ENCODE results near the gene PPP2R5D.
"Not testable (repeated sequence)": the region's sequence is repeated elsewhere in the genome, so short reads cannot be mapped to it uniquely, and the experiment has no call there.

The PPP2R5D gene

DNA sequence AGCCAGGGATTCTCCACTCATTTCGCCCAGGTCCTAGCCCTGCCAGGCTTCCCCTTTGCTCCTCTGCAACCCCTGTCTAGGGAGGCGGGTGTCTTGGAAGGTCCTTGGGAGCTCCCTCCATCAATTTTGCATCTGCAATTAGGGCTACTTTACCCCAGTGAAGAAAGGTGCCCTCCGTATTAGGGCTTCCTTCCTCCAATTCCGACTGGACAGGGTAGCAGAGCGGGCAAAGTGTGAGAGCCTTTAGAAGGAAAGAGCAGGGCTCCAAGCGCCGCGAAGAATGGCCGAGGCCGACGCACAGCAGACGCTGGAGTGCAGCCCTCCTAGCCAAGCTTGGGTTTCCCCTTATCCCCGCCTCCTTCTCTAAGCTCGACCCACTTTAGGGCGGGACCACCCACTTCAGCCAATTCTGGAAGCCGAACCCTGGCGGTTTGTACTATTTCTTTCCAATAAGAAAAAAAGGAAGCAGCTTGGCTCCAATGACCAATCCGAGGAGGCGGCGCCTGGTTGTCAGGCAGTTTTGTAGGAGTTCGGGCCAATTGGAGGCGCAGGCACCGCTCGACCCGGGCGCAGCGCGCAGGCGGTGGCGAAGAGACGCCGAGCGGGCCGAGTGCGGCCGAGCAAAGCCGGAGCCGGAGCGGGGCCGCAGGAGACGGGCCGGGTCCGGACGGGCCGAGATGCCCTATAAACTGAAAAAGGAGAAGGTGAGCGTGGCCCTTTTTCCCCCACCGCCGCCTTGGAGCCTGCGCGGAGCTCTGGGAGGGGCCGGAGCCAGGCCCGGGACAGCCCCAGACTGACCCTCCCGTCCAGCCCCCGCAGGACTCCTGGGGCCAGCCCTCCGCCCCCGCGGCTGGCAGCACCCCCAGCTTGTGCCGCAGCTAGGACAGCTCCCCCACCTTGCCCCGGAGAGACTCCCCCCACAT, at the start of gene PPP2R5D:
Gene PPP2R5D, plus strand, starts transcription at position 570 of the 923 bp plus-strand sequence. Its CDS starts 108 bp downstream, at position 678.
- peak; percentile 99 for DNase-seq

GRCh38 chr6:42935322-42935721, 49.0 kb upstream of the PPP2R5D start:
- DNase-seq = no peak

DNA sequence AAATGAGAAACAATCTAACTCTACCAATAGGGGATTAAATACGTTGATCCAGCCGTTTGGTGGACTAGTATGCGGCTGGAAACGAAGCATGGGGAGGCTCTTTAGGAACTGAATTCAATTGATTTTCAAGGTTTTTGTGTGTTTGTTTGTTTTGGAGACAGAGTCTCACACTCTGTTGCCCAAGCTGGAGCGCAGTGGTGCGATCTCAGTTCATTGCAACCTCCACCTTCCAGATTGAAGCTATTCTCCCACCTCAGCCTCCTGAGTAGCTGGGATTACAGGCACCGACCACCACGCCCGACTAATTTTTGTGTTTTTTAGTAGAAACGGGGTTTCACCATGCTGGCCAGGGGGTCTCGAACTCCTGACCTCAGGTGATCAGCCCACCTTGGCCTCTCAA, 48.0 kb upstream of the PPP2R5D start:
- no peak for DNase-seq

DNA sequence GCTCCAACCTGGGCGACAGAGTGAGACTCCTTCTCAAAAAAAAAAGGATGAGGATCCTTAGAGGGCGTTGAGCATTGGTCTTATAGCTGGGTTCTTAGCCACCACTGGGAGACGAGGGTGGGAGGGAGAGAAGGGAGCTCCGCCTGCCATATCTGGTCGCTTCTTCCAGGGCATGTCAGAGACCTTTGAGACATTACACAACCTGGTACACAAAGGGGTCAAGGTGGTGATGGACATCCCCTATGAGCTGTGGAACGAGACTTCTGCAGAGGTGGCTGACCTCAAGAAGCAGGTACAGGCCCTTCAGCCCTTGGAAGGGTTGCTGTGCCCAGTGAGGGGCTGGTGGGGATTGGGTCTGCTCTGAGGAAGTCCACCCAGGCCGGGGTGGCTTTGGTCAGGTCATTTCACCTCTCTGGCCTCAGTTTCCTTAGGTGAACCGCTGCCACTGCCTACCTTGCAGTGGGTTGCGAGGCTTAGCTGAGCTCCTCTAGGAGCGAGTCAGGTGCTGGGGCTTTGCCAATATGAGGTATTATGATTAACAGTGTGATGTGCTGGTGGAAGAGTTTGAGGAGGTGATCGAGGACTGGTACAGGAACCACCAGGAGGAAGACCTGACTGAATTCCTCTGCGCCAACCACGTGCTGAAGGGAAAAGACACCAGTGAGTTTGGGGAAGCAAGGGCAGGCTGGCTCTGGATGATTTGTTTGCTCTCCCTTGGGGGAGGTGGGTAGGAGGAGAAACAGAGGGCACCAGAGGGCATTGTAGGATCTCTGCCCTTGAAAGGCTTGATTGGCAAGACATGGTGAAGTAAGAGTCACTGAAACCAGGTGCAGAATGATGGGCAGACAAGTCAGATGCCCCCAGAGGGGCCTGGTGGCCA, 46.6 kb upstream of the PPP2R5D start:
- no peak for DNase-seq

DNA sequence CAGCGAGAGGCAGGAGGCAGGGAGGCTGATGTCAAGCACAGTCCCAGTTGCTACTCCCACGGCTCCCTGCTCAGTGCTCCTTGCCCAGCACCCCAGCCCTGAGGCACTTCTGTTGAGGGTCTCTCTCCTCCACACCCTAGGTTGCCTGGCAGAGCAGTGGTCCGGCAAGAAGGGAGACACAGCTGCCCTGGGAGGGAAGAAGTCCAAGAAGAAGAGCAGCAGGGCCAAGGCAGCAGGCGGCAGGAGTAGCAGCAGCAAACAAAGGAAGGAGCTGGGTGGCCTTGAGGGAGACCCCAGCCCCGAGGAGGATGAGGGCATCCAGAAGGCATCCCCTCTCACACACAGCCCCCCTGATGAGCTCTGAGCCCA, 46.0 kb upstream of the PPP2R5D start:
- DNase-seq = no peak

- DNase-seq = no peak
These were observed 45.2 kb upstream of the PPP2R5D start for GRCh38 chr6:42938987-42939809.

- DNase-seq = no peak
These were observed 44.6 kb upstream of the PPP2R5D start for GRCh38 chr6:42939810-42940167.

GRCh38 chr6:42940493-42941045, 43.8 kb upstream of the PPP2R5D start:
- no peak for DNase-seq

DNA sequence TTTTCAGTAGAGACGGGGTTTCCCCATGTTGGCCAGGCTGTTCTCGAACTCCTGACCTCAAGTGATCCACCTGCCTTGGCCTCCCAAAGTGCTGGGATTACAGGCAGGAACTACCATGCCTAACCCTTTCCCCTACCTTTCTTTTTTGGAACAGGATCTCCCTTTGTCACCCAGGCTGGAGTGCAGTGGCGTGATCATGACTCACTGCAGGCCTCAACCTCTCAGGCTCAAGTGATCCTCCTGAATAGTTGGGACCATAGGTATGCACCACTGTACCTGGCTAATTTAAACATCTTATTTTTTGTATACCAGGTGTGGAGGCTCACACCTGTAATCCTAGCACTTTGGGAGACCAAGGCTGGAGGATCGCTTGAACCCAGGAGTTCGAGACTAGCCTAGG, 43.0 kb upstream of the PPP2R5D start:
- not testable (repeated sequence) for DNase-seq

GRCh38 chr6:42942444-42942843, 41.9 kb upstream of the PPP2R5D start:
- DNase-seq = no peak

- no peak for DNase-seq
These were observed 36.4 kb upstream of the PPP2R5D start for GRCh38 chr6:42947950-42948349.

DNA sequence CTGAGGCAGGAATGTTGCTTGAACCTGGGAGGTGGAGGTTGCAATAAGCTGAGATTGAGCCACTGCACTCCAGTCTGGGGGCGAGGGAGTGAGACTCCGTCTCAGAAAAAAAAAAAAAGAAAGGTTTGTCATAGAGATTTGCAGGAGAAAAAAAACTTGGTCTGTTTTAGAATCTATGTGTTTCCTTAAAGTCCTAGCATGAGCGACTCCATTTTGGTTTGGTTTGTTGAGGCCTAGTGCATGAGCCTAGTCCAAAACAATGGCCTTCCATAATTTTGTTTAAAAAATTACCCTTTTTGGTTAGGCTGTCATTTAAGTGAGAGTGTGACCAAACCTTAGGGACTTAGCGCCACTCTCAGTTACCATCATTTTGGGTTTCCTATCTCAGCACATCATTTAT, 32.0 kb upstream of the PPP2R5D start:
- DNase-seq = no peak

GRCh38 chr6:42954405-42954804, 30.0 kb upstream of the PPP2R5D start:
- DNase-seq = not testable (repeated sequence)

DNA sequence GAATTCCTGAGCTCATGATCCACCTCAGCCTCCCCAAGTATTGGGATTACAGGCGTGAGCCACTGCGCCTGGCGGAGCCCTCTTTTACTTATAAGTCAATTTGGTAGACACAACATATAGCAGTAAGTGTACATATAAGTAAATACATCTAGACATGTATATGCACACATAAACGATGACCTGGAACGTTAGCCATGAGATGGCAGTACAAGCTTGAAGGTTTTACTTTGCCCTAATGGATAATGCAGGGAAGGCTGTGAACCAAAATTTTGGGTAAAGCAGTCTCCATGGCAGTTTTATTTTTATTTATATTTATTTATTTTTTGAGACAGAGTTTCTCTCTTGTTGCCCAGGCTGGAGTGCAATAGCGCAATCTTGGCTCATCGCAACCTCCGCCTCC, 26.2 kb upstream of the PPP2R5D start:
- no peak for DNase-seq

DNA sequence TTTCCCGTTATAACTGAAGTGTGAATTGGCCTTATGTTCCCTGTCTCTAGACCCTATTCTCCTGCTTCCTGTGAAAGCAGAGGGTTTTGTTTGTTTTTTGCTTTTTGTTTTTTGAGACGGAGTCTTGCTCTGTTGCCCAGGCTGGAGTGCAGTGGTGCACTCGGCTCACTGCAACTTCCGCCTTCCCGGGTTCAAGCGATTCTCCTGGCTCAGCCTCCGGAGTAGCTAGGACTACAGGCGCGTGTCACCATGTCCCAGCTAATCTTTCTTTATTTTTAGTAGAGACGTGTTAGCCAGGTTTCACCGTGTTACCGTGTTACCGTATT, 24.5 kb upstream of the PPP2R5D start:
- no peak for DNase-seq

- DNase-seq = no peak
These were observed 23.9 kb upstream of the PPP2R5D start, which contains the start of gene GNMT for GRCh38 chr6:42960243-42961019. GNMT (plus strand) TSS chr6:42960754; CDS start chr6:42960768, 14 bp downstream.

GRCh38 chr6:42961020-42961470, 23.3 kb upstream of the PPP2R5D start:
- DNase-seq = no peak

DNA sequence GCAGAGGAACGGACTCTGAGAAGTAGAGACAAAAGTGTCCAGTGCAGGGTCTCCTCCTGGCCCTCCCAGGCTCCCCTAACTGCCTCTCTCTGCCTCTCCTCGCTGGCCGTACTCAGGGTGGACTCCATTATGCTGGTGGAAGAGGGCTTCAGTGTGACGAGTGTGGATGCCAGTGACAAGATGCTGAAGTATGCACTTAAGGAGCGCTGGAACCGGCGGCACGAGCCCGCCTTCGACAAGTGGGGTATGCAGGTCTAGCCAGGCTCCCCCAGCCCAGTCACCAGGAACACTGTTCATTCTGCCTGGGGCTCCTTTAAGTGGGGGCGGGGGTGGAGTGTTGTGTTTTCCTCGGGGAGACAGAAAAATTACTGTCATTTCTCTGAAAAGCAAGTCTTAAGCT, 22.3 kb upstream of the PPP2R5D start:
- DNase-seq = no peak

- no peak for DNase-seq
These were observed 21.7 kb upstream of the PPP2R5D start for GRCh38 chr6:42962502-42963178.

DNA sequence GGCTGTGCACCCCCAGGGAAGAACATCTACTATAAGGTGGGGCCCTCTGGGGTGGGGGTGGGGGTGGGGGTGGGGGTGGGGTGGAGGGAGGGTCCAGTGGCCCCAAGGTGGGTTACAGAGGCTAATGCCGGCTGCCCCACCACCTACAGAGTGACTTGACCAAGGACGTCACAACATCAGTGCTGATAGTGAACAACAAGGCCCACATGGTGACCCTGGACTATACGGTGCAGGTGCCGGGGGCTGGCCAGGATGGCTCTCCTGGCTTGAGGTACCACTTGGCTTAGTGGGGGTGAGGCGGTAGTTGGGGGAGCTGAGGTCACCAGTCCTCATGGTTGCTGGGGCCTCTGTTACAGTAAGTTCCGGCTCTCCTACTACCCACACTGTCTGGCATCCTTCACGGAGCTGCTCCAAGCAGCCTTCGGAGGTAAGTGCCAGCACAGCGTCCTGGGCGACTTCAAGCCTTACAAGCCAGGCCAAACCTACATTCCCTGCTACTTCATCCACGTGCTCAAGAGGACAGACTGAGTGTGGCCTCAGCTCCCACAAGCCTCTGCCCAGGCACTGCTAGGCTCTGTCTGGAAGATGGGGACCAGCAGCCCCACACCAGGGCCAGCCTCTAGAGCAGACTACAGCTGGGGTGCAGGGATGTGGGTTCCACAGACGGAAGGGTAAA, 21.1 kb upstream of the PPP2R5D start:
- DNase-seq = no peak

All from amniotic stem cell (primary cell).